EH (cell line): ENCODE measurements around the gene MYOZ2.

Source experiments
- DNase-seq: peaks from one replicate; pipeline ENCODE4 v3.0.0-alpha.2; 2015; ENCODE audit warnings: low read depth

Gene MYOZ2

DNA sequence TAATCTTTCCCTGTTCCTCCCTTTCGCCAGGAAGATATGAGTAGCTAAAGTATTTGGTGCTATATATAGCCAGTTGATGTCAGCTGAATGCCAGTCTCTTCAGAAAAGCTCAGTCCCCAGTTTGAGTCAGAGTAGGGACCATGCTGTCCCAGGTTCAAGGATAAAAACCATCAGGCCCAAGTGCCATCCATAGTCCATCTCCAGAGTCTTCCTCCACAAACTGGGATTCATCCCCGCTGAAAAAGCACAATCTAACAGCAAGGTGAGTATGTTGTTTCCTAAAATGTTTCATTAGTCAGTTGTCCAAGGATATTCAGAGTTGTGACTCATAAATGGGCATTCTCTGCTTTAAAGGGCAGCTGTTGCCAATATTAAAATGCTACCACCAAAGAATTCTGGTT lies at the start of gene MYOZ2:
Gene MYOZ2 (plus strand): TSS at position 112 of the 401 bp plus-strand sequence. CDS start 694 bp downstream, outside the sequence.
- peak; percentile 65 for DNase-seq

DNA sequence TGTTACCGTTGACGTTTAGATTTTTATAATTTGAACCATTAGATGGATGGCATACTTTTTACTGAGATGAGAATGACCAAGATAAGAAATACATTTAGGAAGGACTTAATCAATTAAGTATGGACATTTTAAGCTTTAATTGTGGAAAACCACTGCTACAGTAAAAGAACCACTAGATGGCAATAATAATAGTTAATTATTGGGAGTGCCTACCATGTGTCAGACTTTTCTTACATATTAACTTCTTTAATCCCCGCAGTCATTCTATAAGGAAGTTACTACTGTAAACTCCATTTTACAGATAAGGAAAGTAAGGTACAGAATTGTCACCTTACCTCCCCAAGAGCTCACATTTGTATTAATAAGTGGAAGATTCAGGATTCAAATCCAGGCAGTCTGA lies 48.5 kb upstream of the MYOZ2 start:
- no peak for DNase-seq

DNA sequence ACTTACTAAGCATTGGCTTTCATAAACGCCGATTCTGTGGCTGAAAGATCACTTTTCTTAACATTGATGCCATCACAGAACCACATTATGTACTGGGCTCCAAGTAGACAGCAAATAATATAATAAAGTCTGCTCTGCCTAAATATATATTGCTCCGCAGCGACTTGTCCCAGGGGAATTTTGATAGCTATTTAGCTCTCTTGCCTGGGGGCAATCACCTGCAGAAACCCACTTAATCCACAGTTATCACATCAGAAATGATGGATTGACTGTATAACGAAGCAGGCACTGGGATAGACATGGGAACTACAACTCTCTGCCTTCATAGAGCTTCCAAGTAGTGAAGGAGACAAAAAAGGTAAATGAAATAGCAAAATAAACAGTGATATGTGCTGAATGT lies 48.0 kb upstream of the MYOZ2 start:
- no peak for DNase-seq

DNA sequence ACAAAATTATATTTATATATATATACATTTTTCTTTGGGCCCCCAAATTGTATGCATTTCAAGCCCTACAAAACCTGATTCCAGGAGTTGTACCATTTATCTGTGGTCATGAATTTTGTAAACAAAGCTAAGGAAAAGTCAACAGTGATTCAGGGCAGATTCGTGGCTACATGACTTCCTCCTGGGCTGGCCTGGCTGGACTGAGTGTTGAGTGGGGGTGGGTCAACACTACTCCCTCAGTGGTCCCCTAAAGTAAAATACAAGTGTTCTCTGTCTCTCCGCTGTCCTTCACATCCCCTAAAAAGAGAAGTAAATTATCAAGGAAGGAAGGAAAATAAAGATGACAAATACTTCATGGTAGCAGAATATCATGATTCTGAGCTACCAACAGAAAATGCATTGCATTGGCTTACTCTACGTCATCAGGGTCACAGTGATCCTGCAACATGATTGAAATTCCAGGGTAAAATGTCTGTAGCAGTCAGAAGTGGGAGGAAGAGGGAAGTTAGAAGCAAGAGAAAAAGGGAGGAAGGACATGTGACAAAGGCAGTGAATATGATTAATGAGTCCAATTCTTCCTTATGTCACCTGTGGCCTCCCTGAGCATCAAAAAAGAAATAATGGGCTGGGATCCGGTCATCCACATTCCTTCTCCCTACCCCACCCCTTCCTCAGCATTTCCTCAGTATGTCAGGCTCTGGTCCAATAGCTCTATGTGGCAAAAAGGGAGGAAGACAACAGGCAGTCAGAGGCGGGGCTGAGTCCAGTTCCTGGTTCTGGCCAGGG lies 42.4 kb upstream of the MYOZ2 start:
- DNase-seq, result peak; percentile 46

DNA sequence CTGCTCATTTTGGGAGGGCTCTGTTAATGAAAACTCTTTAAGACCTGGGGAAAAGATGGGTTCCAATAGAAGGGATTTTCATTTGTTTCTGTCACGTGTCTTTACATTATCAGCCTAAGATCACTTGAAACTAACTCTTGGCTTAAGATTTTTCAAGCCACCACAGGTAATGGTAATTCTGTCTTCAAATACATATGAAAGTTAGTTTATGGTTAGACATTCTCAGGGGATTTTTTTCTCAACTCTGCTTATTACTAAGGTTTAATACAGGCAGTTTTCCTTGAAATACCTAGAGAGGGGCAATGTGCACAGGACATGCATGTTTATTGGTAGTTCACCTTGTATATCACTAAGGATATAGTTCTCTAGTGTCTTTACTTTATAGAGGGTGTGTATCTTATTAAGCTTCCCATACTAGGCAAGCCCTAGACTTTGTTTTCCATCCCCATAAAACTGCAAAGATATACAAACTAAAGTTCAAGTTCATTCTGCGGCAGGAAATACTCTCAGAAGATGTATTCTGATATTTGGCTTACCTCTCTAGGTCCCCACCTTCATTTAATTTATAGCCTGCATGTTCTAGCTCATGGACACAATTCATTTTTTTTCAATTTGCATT lies 38.2 kb upstream of the MYOZ2 start:
- no peak for DNase-seq

DNA sequence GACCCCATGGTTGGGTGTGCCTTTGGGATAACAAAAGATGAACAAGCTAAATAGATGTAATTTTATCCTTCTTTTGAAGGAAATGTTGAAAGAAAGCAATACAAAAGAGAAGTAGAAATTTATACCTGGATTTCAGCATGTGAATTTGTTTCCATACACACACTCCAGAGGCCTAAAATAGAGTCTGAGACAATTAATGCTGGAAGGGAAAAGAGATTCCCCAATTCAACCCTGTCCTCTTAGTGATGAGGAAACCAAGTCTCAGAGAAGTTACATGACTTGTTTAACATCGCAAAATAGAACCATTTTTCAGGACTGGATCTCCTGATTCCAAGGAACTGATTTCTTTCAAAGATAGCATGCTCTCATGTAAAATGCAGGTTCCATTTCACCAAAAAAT lies 37.3 kb upstream of the MYOZ2 start:
- DNase-seq, result no peak

DNA sequence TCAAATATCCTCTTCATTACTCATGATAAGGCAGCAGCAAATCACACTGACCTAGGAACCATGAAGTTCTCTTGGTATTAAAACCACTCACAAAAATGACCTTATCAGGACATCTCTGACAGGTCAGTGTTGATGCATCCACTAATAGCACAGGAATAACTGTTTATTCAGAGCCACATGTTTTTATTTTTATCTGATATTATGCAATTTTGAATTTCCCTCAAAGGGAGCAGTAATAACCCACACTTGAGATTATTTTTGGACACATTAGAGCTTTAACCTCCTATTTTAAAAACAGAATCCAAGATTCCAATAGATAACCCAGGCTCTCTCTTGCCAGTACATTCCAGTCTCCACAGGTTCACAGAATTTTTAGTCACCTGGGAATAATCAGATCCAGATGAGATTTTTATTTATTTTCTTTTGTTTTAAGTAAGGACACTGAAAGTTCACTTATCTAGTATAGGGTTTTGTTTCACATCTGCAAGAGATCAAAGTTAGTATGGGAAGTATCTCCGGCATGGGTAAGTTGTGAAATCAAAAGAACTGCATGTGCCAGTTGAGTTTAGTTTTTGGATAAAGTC lies 36.3 kb upstream of the MYOZ2 start:
- DNase-seq, result peak; percentile 94

DNA sequence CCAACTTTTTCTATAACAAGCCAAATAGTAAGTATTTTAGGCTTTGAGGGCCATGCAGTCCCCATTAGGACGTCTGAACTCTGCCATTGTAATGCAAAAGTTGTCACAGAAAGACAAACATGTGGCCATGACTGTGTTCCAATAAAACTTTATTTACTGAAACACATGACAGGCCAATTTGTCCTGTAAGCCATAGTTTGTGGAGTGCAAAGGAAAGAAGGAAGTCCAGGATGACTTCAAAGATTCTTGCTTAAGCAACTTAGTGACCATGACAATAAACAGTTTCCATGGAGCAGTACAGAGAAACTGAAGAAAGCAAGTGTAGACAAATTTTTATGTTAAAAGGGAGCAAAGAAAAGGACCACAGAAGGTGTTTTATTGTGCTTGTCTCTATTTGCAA lies 35.0 kb upstream of the MYOZ2 start:
- no peak for DNase-seq

DNA sequence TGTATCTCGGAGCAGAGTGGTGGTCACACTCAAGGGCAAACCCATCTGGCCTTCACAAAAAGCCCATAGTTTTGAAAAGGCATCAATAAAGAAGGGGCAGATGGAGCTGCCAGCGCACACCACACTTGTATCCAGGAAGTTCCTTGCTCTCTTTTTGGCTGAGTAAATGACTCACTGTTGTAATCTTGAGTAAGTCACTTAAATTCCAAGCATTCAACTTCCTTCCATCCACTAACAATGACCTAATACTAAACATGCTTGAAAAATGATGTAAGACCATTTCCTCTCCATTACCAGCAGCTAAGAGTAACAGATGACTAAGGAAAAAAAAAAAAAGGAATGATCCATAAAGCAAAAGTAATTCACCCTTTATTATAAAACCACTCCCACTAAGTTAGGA lies 32.4 kb upstream of the MYOZ2 start:
- DNase-seq, result peak; percentile 98

DNA sequence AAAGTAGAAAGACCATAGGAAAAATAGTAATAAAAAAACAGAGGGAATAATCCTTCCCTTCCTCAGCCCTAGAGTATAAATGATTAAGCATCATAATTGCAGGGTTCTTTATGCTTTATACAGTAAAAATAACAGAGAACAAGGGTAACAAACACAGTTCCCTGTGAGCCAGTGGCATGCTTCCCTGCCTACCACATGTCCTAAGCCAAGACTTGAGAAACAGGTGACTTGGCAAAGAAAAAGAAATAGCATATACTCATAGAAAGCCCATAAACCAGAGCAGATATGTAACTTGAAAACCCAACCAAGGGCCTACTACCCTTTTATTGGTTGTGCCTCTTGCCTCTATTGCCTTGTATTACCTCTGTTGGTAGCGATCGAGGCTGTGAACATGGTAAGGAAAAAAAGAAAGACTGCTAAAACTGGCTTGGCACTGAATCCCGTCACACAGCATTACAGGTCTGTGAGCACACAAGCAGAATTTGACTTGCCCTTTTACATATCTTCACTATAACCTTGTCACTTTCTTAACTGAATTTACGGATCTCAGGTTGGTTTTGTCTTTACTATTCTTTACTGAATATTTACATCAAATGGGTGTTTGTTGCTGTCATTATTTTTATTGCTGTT lies 30.9 kb upstream of the MYOZ2 start:
- DNase-seq, result no peak

DNA sequence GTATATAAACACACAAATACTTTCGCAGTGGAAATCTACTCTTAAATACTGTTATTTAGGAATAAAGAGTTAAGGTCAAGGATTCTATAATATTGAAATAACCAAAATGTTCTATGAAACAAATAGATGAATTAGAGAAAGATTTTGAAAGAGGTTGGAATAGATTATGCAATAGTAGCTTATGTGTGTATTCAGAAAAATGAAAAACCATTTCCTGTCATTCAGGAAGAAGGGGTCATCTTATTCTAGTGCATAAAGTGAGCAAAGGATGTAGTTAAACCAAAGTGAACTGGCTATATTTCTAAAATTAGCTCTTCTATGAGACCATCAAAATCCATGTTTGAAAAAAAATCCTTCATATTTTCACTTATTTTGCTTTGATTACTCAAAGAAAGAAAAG lies 30.0 kb upstream of the MYOZ2 start:
- peak; percentile 34 for DNase-seq

DNA sequence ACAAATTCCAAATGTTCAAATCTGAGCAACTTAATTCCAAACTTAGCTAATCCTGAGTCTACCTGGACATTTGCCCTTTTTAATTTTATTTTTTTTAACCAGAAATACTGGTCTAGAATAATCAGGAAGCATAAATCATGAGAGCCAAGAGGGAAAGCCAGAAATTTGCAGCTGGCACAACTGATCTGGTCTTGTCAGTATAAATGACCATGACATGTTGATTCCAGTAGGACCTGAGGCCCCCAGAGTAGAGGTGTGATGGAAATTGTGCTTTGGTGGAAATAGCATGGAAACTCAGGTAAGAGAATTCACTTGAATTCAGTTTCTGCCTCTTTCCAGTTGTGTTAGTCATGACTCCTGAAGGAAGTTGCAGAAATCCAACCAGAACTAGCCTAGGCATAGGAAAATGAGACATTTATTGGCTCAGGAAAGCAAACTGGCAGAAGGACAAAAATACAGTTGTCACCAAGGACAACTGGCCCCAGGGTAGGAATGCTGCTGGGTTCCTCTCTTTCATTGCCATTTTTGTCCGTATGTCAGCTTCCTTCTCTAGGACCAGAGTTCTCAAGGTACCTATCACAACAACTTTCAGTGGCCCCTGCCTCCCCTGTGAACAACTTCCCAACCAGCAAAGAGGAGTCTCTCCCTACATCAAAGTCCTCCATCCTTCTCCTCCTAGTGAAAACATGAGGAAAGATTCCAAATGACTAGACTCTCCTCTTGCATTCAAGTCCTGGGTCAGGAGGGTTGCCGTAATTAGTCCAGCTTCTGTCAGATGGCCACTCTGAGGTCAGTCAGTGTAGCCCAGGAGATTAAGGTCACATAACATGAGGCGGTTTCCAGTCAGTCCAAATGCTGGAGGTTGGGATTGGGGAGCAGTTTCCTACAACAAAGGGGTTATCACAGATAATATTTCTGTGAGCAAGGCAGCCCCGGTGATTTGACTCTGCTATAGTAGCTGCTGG lies 29.3 kb upstream of the MYOZ2 start:
- DNase-seq, result peak; percentile 78

DNA sequence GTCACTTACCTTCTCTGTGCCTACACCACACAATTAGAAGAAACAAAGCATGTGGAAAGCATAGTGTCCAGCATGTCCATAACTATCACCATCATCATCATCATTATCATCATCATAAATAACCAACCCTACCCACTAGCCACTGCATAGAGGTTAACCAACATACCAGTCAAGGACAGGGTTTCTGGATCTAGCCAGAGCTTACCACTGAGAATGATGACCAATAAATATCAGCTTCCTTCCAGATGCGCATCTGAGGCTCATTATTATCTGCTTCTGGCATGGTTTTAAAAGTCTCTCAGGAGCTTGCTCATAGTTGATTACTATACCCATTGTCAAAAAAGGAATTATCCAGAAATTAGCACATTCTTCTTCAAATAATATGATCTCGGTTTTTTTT lies 25.5 kb upstream of the MYOZ2 start:
- peak; percentile 7 for DNase-seq

DNA sequence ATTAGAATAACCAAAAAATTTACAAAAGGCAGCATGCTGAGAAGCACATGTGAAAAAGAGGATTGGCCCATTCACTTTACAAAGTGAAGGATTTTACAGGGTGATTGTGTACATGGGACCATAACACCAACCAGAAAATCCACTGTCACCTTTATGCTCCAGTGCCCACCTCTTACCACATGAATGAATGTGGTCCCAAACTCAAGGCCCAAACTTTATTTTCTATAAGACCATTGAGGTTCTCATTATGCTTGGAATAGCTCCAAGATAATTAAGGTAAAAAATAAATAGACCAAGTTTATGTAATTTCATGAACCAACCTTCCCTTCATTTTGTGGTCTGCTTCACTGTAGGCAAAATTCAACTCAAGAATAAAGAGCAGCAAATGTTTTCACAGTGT lies 24.3 kb upstream of the MYOZ2 start:
- no peak for DNase-seq

DNA sequence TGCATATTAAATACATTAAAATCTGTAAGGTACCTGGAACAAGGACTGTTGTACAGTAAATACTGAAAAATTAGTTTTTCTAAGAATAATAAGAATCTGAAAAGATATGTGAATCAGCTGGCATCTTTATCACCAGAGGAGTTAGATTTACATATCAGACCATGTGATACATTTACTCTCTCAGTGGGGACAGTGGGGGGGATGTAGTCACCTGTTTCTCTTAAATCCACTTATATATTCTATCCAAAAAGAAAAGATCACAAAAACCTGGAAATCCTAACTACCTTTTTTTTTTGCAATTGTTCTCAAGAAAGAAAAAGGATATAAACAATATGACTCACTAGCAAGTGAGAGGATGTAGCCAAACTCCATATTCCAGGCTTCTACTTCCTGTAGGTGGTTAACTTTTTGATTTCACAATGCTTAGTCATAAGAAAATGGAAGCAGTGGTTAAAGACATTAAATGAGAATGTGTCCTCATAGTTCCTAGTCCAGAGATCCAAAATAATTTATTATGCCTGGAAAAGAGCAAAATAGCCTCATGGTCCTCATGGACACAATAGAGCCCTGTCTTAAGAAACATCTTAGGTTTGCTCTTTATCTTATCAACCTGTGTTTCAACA lies 22.5 kb upstream of the MYOZ2 start:
- DNase-seq, result peak; percentile 95

DNA sequence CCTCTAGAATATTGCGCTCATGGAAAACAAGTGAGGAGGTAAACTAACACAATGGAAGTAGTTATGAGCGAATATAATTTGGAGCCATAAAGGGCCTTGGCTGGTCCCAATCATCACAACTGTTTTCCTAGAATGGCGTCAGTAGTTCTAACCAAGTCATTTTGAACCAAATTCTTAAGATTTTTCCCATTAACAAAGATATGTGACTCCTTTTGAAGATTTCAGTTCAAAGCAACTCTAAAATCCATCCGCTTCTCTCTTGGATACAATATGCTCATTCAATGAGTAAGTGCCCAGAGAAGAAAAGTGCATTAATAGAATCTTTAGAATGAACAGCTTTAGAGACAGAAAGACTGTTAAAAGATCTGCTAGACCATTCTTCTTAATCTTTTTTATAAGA lies 19.6 kb upstream of the MYOZ2 start:
- DNase-seq, result no peak

DNA sequence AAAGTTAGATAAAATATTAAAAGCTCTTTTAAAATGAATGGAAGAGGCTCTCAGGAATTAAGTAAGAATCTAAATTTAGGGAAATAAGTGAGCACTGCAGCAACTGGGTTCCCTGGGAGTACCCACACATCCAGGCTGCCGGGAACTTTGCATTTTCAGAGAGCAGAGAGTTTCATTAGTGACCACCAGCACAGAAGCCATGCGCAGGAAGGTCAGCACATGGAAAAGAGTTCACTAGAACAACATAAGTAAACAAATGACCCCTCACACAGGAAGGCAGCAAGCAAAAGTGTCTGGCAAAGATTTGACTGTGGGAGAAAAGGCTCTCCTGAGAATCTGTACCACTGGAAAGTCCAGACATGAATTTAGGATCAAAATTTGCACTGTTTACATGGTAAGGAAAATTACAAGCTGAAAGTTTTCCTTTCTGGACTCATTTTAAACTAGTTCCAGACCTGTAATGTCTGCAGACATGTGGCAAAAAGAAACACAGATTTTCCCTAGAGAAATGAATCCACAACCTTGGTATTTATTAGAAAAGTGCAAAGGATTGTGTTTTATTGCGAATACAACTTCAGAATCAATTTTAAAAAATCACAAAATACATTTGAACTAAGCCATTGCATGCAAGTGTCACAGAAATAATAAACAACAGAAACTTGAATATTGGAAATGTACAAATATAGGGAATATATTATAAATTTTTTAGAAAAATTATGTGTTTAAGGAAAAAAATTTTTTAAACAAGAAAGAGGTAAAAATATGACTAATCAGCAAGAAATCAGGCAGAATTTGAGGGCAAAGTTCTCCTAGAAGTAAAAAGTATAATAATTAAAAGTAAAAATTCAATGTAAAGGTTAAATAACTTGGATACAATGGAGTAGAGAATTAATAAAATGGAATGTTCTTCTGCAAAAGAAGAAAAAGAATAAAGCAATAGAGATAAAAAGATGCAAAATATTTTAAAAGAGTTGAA lies 18.4 kb upstream of the MYOZ2 start:
- no peak for DNase-seq

DNA sequence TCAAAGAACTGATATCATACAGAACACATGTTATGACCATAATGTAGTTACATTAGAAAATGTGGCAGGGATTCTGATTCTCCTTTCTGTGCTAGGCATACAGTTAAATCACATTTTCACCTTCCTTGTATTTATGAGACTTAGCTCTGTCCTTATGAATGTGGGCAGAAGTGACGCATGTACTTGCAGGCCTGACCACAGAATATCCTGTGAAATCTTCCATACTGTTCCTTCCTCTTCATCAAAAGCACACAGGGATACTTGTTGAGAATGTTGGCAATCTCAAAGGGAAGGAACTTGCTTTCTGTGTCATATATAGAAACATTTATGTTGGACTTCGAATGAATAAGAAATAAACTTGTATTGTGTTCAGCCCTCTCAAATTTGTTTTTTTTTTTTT lies 17.2 kb upstream of the MYOZ2 start:
- no peak for DNase-seq

DNA sequence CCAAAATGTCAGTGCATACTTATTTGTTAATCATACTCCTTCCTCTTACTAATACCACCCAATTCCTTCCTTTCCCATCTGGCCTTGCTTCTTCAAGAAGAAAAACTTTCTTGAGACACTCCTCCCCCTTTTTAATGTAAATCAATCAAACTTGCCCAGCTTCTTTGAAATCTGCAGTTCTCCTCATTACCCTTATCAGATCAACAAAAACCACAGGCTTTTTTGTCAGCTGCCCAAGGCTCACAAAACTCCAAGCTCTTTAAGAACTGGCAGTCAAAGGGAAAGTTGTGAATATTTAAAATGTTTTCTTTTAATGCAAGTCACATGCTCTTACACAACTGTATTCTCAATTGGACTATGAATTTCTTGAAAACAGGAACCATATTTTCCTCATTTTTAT lies 11.3 kb upstream of the MYOZ2 start:
- peak; percentile 85 for DNase-seq

DNA sequence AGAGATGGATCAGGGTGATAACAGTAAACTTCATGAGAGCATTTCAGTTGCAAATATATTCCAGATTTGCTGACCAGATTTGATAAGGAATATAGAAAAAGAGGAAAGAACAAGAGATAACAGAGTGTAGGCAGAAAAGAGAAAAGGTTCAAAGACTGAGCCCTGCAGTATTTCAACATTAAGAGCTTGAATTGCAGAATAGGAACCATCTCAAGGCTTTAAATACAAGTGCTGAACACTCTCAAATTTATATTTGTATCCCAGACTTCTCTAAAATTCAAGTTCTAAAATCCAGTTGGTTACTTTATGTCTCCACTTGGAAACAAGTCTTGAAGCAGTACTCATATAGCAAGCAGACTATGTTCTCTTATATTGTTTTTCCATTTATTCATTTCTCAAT lies 9.7 kb upstream of the MYOZ2 start:
- DNase-seq, result no peak
